Measurements from ENCODE around the gene PTH2. TPM values are rescaled to one million over a fixed set of nuclear protein-coding genes. Genes with fewer than 3 reads are reported as not detected.
A peak's percentile ranks its signal among the peaks of the same experiment; 100 is the strongest.
"Not testable (repeated sequence)": the region's sequence is repeated elsewhere in the genome, so short reads cannot be mapped to it uniquely, and the experiment has no call there.

PTH2 gene, protein sequence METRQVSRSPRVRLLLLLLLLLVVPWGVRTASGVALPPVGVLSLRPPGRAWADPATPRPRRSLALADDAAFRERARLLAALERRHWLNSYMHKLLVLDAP
- polyA plus RNA-seq (ENCODE audit: insufficient read length in 3 of 3), result not detected

DNA sequence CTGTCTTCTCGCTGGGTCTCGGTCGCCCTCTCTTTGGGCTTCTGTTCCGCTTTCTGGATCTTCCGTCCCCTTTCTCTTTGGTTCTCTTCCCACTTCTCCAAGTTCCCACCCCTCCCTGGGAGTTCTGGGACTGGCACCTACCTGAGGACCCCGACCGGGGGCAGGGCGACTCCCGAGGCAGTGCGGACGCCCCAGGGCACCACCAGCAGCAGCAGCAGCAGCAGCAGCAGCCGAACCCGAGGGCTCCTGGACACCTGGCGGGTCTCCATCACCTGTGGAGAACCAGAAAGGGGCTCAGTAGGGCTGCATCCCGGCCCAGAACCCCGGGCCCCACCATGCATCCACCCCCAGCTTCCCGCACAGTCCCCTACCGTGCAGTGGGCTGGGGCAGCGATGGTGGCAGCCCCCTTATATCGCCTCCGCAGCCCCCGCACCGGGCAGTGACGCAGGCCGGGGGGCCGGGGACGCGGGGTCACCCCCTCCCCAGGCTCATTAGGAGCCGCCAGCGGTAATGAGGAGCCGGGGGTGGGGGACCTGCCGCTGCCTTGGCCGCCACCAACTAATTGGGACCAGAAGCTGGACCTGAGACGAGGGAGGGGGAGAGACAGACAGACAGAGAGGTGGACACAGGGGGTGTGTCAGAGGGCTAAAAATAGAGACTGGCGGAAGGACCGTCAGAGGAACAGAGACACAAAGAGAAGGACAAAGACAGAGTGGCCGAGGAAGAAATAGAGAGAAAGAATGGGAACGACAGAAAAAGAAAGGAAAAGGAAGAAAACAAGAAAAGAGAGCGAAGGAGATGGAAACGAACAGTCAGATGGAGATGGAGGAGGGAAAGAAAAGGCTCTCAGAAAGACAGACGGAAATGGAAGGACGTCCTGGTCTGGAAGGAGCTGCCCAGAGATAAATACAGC is at the start of gene PTH2:
Gene PTH2, minus strand, starts transcription at position 371 of the 914 bp plus-strand sequence. Its CDS starts 102 bp downstream, at position 269.
- DNase-seq (ENCODE audit: low read depth in 3 of 3, low spot score in 2 of 3), result no peak

DNA sequence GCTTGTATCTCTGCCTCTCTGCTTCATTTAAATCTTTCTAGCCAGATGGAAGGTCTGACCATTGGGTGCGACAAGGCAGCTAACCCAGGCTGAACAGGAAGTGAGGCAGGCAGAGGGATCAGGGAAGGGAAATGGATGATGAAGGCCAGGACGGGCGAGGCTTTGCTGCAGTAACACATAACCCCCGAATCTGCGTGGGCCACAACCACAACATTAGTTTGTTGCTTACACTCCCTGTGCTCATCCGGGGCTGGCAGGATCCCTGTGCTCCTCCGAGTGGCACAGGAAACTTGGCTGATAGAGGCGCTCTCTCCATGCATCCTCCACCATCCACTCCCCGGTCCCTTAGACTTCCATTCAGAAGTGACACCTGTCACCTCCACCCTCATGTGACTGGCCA is 49.7 kb upstream of the PTH2 start:
- DNase-seq (ENCODE audit: low read depth in 3 of 3, low spot score in 2 of 3), result no peak

DNA sequence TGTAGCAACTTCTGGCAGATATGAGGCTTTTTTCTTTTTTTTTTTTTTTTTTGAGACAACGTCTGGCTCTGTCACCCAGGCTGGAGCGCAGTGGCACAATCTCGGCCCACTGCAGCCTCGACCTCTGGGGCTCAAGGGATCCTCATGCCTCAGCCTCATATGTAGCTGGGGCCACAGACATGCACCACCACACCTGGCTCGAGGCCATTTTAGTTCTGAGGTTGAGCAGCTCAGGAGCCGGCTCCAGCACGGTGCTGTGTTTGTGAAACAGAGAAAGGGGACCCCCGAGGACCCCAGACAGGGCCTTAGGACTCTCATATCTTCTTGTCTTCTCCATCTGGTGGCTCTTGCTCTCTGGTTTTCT is 47.4 kb upstream of the PTH2 start:
- no peak for DNase-seq (ENCODE audit: low read depth in 3 of 3, low spot score in 2 of 3)

DNA sequence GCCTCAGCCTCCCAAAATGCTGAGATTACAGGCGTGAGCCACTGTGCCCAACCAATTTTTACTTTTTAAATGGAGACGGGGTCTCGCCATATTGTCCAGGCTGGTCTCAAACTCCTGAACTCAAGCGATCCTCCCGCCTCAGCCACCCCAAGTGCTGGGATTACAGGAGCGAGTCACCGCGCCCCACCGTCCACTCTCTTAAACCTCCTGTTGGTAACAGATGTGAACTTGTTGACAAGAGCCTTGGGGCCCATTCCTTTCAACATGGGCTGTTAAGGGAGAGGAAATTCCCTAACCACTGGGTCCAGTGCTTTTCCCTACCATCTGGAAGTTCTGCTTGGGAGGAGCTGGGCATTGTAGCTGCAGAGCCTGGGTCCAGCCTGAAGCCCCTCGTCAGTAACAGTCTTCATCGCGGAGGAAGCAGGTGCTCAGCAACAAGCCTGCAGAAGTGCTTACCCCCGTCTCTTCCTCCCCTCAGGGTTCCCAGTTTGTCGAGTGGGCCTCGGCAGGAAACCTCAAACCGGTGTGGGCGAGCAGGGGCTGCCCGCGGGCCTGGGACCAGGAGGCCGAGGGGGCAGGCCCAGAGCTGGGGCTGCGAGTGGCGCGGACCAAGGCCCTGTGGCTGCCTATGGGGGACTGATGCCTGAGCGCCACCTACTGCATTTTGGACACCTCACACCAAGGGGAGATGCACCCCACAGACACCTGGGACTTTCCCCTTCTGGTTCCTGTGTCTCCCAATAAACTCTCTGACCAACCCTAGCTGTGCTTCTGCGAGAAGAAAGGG is 46.8 kb upstream of the PTH2 start:
- DNase-seq (ENCODE audit: low read depth in 3 of 3, low spot score in 2 of 3), result no peak

DNA sequence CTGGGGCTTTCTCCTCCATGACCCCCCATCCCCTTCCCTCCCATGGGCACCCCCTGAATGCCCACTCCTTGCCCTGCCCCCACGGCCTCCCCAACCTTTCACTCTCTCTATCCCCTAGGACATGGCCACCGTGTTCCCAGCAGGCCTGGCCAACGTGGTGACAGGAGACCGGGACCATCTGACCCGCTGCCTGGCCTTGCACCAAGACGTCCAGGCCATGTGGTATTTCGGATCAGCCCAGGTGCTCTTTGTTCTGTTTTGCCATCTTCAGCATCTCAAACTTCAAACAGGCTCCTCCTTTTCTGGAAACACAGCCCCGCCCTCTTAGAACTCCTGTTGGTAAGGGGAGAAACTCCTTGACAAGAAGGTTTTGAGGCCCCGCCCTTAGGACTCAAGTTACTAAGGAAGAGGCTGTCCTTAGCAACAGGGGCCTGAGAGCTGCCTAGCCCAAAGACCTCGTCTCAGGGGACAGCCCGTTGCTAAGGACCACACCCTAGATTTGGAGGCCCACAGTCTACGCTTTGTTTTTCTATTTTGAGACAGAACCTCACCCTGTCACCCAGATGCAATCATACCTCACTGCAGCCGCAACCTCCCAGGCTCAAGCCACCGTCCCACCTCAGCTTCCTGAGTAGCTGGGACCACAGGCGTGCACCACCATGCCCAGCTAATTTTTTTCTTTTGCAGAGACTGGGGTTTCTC is 45.7 kb upstream of the PTH2 start:
- no peak for DNase-seq (ENCODE audit: low read depth in 3 of 3, low spot score in 2 of 3)

DNA sequence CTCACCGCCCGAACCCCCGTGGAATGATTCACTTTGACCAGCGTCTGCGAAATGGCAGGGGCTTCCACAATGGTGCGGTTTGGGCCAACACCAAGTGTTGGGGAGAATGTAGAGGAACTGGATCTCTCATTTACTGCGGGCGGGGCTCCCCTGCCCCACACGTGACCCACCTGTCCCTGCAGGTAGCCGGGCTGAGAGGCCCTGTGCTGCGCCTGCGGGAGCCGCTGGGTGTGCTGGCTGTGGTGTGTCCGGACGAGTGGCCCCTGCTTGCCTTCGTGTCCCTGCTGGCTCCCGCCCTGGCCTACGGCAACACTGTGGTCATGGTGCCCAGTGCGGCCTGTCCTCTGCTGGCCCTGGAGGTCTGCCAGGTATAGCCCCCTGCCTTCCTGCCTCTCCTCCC is 45.0 kb upstream of the PTH2 start:
- DNase-seq (ENCODE audit: low read depth in 3 of 3, low spot score in 2 of 3), result no peak

DNA sequence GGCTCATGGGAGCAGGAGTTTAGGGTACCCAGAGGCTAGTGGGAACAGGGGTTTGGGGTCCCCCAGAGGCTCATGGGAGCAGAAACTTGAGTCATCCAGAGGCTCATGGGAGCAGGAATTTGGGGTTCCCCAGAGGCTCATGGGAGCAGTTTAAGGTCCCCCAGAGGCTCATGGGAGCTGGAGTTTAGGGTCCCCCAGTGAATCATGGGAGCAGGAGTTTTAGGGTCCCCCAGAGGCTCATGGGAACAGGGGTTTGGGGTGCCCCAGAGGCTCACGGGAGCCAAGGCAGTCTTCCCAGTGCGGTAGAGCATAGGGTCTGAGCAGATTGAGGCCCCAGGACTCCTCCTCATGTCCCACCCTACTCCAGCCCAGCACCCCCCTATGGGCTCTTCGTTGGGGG is 42.1 kb upstream of the PTH2 start:
- no peak for DNase-seq (ENCODE audit: low read depth in 3 of 3, low spot score in 2 of 3)

DNA sequence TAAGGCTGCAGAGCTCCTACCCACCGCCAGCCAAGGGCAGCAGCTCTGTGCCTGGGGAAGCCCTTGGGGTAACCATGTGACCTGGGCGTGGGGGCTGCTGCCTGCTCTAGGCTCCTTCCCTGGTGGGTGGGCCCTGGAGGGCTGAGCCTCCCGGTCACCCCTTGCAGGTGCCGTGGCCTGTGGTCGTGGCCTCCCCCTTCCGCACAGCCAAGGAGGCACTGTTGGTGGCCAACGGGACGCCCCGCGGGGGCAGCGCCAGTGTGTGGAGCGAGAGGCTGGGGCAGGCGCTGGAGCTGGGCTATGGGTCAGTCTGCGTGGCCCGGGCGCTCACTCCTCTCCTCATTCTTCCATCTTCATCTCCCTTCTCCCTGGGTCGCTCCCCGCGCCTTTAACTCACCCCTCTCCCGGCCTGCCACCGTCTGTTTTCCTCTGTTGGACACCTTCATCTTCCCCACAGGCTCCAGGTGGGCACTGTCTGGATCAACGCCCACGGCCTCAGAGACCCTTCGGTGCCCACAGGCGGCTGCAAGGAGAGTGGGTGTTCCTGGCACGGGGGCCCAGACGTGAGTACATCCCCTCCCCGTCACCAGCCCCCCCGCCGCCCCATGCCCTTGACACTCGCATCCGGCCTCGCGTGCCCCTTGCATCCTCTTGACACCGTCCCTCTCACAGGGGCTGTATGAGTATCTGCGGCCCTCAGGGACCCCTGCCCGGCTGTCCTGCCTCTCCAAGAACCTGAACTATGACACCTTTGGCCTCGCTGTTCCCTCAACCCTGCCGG is 40.9 kb upstream of the PTH2 start:
- DNase-seq (ENCODE audit: low read depth in 3 of 3, low spot score in 2 of 3), result no peak

DNA sequence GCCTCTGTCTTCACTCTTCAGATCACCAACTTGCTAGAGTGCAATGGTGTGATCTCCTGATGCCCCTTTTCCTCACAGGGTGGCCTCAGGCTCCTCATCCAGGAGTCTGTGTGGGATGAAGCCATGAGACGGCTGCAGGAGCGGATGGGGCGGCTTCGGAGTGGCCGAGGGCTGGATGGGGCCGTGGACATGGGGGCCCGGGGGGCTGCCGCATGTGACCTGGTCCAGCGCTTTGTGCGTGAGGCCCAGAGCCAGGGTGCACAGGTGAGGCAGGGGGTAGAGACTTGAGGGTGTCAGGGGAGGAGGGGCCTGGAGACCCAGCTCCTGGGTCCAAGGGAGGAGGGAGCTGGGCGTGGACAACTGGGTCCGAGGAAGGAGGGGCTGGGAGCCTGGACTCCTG is 39.3 kb upstream of the PTH2 start:
- DNase-seq (ENCODE audit: low read depth in 3 of 3, low spot score in 2 of 3), result no peak

DNA sequence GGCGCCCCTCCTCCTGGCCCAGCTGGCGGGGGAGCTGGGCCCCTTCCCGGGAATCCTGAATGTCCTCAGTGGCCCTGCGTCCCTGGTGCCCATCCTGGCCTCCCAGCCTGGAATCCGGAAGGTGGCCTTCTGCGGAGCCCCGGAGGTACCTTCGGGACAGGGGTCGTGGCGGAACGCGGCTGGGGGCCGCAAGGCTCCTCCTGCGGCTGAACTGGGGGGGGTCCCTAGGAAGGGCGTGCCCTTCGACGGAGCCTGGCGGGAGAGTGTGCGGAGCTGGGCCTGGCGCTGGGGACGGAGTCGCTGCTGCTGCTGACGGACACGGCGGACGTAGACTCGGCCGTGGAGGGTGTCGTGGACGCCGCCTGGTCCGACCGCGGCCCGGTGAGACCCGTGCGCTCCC is 38.4 kb upstream of the PTH2 start:
- DNase-seq (ENCODE audit: low read depth in 3 of 3, low spot score in 2 of 3), result no peak

DNA sequence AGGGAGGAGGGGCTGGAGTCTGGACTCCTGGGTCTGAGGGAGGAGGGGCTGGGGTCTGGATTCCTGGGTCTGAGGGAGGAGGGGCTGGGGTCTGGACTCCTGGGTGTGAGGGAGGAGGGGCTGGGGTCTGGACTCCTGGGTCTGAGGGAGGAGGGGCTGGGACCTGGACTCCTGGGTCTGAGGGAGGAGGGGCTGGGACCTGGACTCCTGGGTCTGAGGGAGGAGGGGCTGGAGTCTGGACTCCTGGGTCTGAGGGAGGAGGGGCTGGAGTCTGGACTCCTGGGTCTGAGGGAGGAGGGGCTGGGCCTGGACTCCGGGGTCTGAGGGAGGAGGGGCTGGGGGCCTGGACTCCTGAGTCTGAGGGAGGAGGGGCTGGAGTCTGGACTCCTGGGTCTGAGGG is 37.9 kb upstream of the PTH2 start:
- DNase-seq (ENCODE audit: low read depth in 3 of 3, low spot score in 2 of 3), result not testable (repeated sequence)

DNA sequence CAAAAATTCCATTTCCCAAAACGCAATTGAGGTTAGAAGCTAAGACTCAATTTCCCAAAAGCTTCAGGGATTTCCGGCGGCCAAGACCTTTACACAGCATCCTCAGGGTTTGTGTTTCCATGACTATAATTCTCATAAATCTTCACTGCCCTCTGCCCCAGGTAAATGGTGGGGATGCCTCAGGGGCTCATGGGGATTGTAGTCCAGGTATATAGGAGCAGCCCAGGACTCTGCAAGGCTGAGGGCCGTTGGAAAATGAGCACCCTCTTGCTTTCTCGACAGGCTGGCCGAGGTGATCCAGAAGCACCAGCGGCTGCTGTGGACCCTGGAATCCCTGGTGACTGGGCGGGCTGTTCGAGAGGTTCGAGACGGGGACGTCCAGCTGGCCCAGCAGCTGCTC is 36.1 kb upstream of the PTH2 start:
- no peak for DNase-seq (ENCODE audit: low read depth in 3 of 3, low spot score in 2 of 3)

DNA sequence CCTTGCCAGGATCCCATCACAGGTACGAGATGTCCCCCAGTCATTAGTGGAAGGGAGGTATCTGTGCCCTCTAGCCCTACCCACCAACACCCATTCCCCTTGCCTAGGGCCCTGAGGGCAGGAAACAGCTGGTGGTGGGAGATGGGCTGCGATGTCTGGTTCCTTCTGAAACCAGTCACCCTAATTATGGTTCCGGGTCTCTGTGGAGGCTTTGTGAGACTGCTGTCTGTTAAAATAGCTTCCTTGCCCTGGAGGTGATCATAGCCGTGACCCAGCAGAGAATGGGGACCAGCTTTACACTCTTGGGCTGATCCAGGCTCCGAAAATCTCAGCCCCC is 35.3 kb upstream of the PTH2 start:
- no peak for DNase-seq (ENCODE audit: low read depth in 3 of 3, low spot score in 2 of 3)

DNA sequence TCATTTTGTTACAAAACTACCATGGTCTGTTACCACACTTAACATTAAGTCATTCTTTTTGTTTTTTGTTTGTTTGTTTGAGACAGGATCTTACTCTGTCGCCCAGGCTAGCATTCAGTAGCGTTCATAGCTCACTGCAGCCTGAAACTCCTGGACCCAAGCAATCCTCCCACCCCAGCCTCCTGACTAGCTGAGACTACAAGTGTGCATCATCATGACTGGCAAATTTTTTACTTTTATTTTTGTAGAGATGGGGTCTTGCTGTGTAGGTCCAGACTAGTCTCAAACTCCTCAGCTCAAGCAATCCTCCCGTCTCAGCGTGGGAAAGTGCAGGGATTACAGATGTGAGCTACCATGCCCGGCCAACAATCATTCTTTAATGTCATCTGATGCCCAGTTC is 33.1 kb upstream of the PTH2 start:
- no peak for DNase-seq (ENCODE audit: low read depth in 3 of 3, low spot score in 2 of 3)

DNA sequence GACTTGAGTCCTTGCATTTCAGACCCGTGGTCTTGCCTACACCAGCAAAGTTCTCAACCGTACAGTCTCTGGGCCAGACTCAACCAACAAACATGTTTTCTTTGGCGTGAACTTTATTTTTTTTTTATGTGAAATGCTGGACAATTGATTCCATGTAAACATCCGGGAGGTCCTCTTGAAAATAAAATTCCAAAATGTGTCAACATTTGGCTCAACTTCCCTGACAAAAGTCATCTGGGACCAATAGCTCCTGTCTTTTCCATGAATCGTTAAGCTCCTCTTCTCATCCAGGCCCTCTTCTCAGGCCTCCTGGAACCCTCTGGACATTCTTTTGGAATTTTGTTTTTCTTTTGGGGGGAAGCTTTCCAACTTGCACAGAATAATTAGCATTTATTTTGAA is 32.5 kb upstream of the PTH2 start:
- peak in 1 of 3 donors; percentile 67 for DNase-seq (ENCODE audit: low read depth in 3 of 3, low spot score in 2 of 3)

DNA sequence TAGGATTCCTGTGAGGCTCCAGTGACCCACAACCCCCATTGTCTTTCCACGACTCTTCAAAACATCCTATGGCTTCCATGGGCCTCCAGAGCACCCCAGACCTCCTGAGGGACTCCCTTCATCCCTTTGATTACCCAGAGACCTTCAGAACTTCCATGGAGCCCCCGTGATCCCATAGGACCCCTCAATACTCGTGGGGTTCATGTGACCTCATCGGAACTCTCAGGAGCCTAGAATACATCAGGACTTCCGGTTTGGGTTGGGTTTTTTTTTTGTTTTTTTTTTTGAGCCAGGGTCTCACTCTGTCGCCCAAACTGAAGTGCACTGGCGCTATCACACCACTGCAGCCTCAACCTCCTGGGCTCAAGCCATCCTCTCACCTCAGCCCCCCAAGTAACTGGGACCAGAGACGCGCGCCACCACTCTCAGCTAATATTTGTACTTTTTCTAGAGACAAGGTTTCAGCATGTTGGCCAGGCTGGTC is 30.6 kb upstream of the PTH2 start:
- no peak for DNase-seq (ENCODE audit: low read depth in 3 of 3, low spot score in 2 of 3)

DNA sequence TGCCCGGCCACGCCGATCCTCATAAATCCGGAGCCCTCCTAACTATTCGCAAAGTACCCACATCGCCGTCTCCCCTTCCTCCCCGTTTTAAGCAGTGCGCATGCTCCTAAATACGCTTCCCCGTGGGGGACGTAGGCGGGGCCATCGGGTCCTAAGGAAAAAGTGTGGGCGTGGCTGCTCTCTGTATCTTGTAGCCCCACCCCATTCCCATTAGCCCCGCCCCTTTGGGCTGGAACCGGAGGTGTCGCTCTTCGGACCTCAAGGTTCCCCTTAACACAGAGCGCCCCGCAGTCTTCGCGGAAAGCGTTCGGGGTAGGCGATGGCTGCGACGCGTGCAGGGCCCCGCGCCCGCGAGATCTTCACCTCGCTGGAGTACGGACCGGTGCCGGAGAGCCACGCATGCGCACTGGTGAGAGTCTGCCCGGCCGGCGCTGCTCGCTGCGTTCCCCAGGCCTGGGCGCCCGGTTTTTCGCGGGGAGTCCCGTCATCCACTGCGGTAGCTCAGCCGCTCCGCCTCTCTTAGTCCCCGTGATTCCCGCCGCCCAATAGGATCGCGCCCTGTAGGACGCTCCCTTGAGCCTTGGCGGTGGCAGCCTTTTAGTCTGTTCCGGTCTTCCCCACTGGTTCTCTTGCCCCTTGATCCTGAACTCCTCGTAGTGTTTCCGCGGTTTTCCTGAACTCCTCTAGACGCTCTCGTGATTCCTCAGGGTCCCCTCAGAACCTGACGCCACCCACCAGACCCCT is 29.9 kb upstream of the PTH2 start, which contains the start of gene ALDH16A1:
Gene ALDH16A1, plus strand, starts transcription at position 213 of the 744 bp plus-strand sequence. Its CDS starts 107 bp downstream, at position 320.
- peak; percentile 91 to 95 (median 94) for DNase-seq (ENCODE audit: low read depth in 3 of 3, low spot score in 2 of 3)

DNA sequence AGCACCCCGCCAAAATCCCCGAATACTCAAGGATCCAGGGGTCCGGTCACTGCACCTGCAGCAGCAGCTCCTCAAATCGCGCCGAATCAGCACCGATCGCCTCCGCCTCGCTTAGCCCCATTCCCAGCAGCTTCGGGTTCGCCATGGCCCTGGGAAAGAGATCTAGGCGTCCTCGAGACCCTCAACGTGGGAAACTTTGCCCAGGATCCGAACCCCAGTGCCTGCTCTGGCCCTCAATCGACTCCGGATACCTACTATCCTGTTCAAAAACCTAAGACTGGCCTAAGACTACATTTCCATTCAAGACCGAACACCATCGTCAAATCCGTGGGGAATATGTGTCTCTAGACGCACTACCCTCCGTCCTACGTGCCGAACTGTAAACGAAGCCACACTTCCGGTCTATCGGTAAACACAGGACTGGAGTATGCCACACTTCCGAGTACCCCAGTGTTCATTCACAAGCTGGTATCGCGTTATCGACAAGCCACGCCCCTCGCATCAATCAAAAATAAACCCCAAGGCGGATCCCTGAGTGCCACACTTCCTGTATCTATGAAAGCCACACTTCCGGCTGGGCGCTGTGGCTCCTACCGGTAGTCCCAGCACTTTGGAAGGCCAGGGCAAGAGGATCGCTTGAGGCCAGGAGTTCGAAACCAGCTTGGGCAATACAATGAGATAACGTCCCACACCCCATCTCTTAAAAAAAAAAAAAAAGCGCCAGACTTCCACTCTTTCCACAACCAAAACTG is 28.4 kb upstream of the PTH2 start, which contains the start of gene PIH1D1:
Gene PIH1D1, minus strand, starts transcription at position 385 of the 752 bp plus-strand sequence. Its CDS starts 240 bp downstream, at position 145.
- peak; percentile 96 to 99 (median 97) for DNase-seq (ENCODE audit: low read depth in 3 of 3, low spot score in 2 of 3)

Data from right renal cortex interstitium (tissue), 3 donors.